ENCODE data around the gene ZNF322.
A peak's percentile ranks its signal among the peaks of the same experiment; 100 is the strongest.

ZNF322 gene

GRCh38 chr6:26651133-26651781 lies 8.3 kb downstream of the ZNF322 start:
- intact Hi-C loops (cut with micrococcal nuclease) = no loop called here
- peaks cover 78% of the 10 kb centered on the region for H3K36me3 Mint-ChIP-seq (ENCODE audit: low read depth)

GRCh38 chr6:26646074-26646473 lies 13.5 kb downstream of the ZNF322 start:
- no peak overlapping the region for H3K27ac Mint-ChIP-seq
- H3K9me3 Mint-ChIP-seq = peaks cover 69% of the 10 kb centered on the region
- no peaks in the 10 kb centered on the region for H3K27me3 Mint-ChIP-seq
- no peaks in the 10 kb centered on the region for H3K4me1 Mint-ChIP-seq (ENCODE audit: low read depth)
- intact Hi-C loops (cut with micrococcal nuclease) = no loop called here
- H3K4me3 Mint-ChIP-seq = no peak overlapping the region
- H3K36me3 Mint-ChIP-seq (ENCODE audit: low read depth) = peaks cover 71% of the 10 kb centered on the region

More at GRCh38 chr6:26651133-26651781, 8.3 kb downstream of the ZNF322 start:
- Mint-ChIP-seq H3K9me3 (peaks cover 31% of the 10 kb centered on the region), H3K4me3 (no peak overlapping the region), H3K27ac (no peak overlapping the region), H3K4me1 (ENCODE audit: low read depth) (no peaks in the 10 kb centered on the region), H3K27me3 (no peaks in the 10 kb centered on the region)

GRCh38 chr6:26640806-26641205 lies 18.7 kb downstream of the ZNF322 start:
- Mint-ChIP-seq H3K27ac (no peak overlapping the region), H3K27me3 (no peaks in the 10 kb centered on the region), H3K4me1 (ENCODE audit: low read depth) (no peaks in the 10 kb centered on the region), H3K36me3 (ENCODE audit: low read depth) (peaks cover 71% of the 10 kb centered on the region), H3K9me3 (peaks cover 66% of the 10 kb centered on the region), H3K4me3 (no peak overlapping the region)
- intact Hi-C loops (cut with micrococcal nuclease) = no loop called here

- H3K27ac Mint-ChIP-seq = no peak overlapping the region
- no peak overlapping the region for H3K4me3 Mint-ChIP-seq
- intact Hi-C loops (cut with micrococcal nuclease) = no loop called here
- no peaks in the 10 kb centered on the region for H3K4me1 Mint-ChIP-seq (ENCODE audit: low read depth)
- peaks cover 2% of the 10 kb centered on the region for H3K27me3 Mint-ChIP-seq
- no peaks in the 10 kb centered on the region for H3K36me3 Mint-ChIP-seq (ENCODE audit: low read depth)
- H3K9me3 Mint-ChIP-seq = peaks cover 49% of the 10 kb centered on the region
Observed at GRCh38 chr6:26629359-26629758, 30.2 kb downstream of the ZNF322 start.

- H3K4me1 Mint-ChIP-seq (ENCODE audit: low read depth) = no peaks in the 10 kb centered on the region
- H3K36me3 Mint-ChIP-seq (ENCODE audit: low read depth) = no peaks in the 10 kb centered on the region
Observed at GRCh38 chr6:26627843-26628242, 31.7 kb downstream of the ZNF322 start.

GRCh38 chr6:26624557-26624956 lies 35.0 kb downstream of the ZNF322 start:
- H3K4me1 Mint-ChIP-seq (ENCODE audit: low read depth) = no peaks in the 10 kb centered on the region
- H3K27ac Mint-ChIP-seq = no peak overlapping the region
- intact Hi-C loops (cut with micrococcal nuclease) = no loop called here
- H3K27me3 Mint-ChIP-seq = peaks cover 15% of the 10 kb centered on the region
- no peaks in the 10 kb centered on the region for H3K36me3 Mint-ChIP-seq (ENCODE audit: low read depth)
- no peak overlapping the region for H3K4me3 Mint-ChIP-seq
- peaks cover 33% of the 10 kb centered on the region for H3K9me3 Mint-ChIP-seq

More at GRCh38 chr6:26627843-26628242, 31.7 kb downstream of the ZNF322 start:
- peaks cover 40% of the 10 kb centered on the region for H3K9me3 Mint-ChIP-seq
- intact Hi-C loops (cut with micrococcal nuclease) = no loop called here
- H3K27ac Mint-ChIP-seq = no peak overlapping the region
- H3K27me3 Mint-ChIP-seq = peaks cover 6% of the 10 kb centered on the region
- no peak overlapping the region for H3K4me3 Mint-ChIP-seq

- H3K4me3 Mint-ChIP-seq = no peak overlapping the region
- no peak overlapping the region for H3K27ac Mint-ChIP-seq
- no peaks in the 10 kb centered on the region for H3K36me3 Mint-ChIP-seq (ENCODE audit: low read depth)
- H3K9me3 Mint-ChIP-seq = peaks cover 30% of the 10 kb centered on the region
- no peaks in the 10 kb centered on the region for H3K4me1 Mint-ChIP-seq (ENCODE audit: low read depth)
- peaks cover 18% of the 10 kb centered on the region for H3K27me3 Mint-ChIP-seq
- intact Hi-C loops (cut with micrococcal nuclease) = no loop called here
Observed at GRCh38 chr6:26623339-26623859, 36.1 kb downstream of the ZNF322 start.

GRCh38 chr6:26613689-26614683 lies 45.6 kb downstream of the ZNF322 start:
- peaks cover 9% of the 10 kb centered on the region for H3K9me3 Mint-ChIP-seq
- peak overlapping the region; percentile 65 for H3K27ac Mint-ChIP-seq
- peak overlapping the region; percentile 71 for H3K4me3 Mint-ChIP-seq
- peaks cover 18% of the 10 kb centered on the region for H3K4me1 Mint-ChIP-seq (ENCODE audit: low read depth)
- peaks cover 69% of the 10 kb centered on the region for H3K27me3 Mint-ChIP-seq
- intact Hi-C loops (cut with micrococcal nuclease) = no loop called here
- H3K36me3 Mint-ChIP-seq (ENCODE audit: low read depth) = no peaks in the 10 kb centered on the region

GRCh38 chr6:26613201-26613600 lies 46.3 kb downstream of the ZNF322 start:
- H3K9me3 Mint-ChIP-seq = peaks cover 9% of the 10 kb centered on the region
- no peak overlapping the region for H3K27ac Mint-ChIP-seq
- peaks cover 18% of the 10 kb centered on the region for H3K4me1 Mint-ChIP-seq (ENCODE audit: low read depth)
- intact Hi-C loops (cut with micrococcal nuclease) = no loop called here
- peaks cover 67% of the 10 kb centered on the region for H3K27me3 Mint-ChIP-seq
- H3K4me3 Mint-ChIP-seq = no peak overlapping the region
- H3K36me3 Mint-ChIP-seq (ENCODE audit: low read depth) = no peaks in the 10 kb centered on the region

- H3K36me3 Mint-ChIP-seq (ENCODE audit: low read depth) = no peaks in the 10 kb centered on the region
- H3K27me3 Mint-ChIP-seq = peaks cover 64% of the 10 kb centered on the region
- H3K27ac Mint-ChIP-seq = no peak overlapping the region
- peaks cover 23% of the 10 kb centered on the region for H3K4me1 Mint-ChIP-seq (ENCODE audit: low read depth)
- intact Hi-C loops (cut with micrococcal nuclease) = no loop called here
- peaks cover 9% of the 10 kb centered on the region for H3K9me3 Mint-ChIP-seq
- H3K4me3 Mint-ChIP-seq = no peak overlapping the region
Observed at GRCh38 chr6:26611599-26611998, 47.9 kb downstream of the ZNF322 start.

- Mint-ChIP-seq H3K27ac (no peak overlapping the region), H3K27me3 (peaks cover 47% of the 10 kb centered on the region), H3K4me1 (ENCODE audit: low read depth) (peaks cover 33% of the 10 kb centered on the region), H3K4me3 (no peak overlapping the region), H3K36me3 (ENCODE audit: low read depth) (no peaks in the 10 kb centered on the region), H3K9me3 (no peaks in the 10 kb centered on the region)
- intact Hi-C loops (cut with micrococcal nuclease) = loop anchor here (10.0 kb wide), 1 partner anchor 535 kb away; a partner anchor contains a TSS
Observed at GRCh38 chr6:26609463-26609862, 50.1 kb downstream of the ZNF322 start.

- no peaks in the 10 kb centered on the region for H3K36me3 Mint-ChIP-seq (ENCODE audit: low read depth)
- peaks cover 30% of the 10 kb centered on the region for H3K27me3 Mint-ChIP-seq
- no peak overlapping the region for H3K27ac Mint-ChIP-seq
- intact Hi-C loops (cut with micrococcal nuclease) = loop anchor here (1.0 to 10.0 kb wide), 2 partner anchors 472 to 537 kb away; a partner anchor contains a TSS
- H3K4me3 Mint-ChIP-seq = peak overlapping the region; percentile 30
- H3K9me3 Mint-ChIP-seq = no peaks in the 10 kb centered on the region
- peaks cover 30% of the 10 kb centered on the region for H3K4me1 Mint-ChIP-seq (ENCODE audit: low read depth)
Observed at GRCh38 chr6:26607434-26608230, 51.9 kb downstream of the ZNF322 start.

GRCh38 chr6:26604797-26605196 lies 54.7 kb downstream of the ZNF322 start:
- intact Hi-C loops (cut with micrococcal nuclease) = loop anchor here (10.0 kb wide), 1 partner anchor 540 kb away; a partner anchor contains a TSS
- H3K27me3 Mint-ChIP-seq = peaks cover 7% of the 10 kb centered on the region
- peaks cover 30% of the 10 kb centered on the region for H3K4me1 Mint-ChIP-seq (ENCODE audit: low read depth)

More at GRCh38 chr6:26604797-26605196, 54.7 kb downstream of the ZNF322 start:
- no peak overlapping the region for H3K4me3 Mint-ChIP-seq
- H3K36me3 Mint-ChIP-seq (ENCODE audit: low read depth) = peaks cover 13% of the 10 kb centered on the region
- H3K27ac Mint-ChIP-seq = no peak overlapping the region
- no peaks in the 10 kb centered on the region for H3K9me3 Mint-ChIP-seq
